ENCODE data around the gene SPEG.
A peak's percentile ranks its signal among the peaks of the same experiment; 100 is the strongest.

SPEG gene

DNA sequence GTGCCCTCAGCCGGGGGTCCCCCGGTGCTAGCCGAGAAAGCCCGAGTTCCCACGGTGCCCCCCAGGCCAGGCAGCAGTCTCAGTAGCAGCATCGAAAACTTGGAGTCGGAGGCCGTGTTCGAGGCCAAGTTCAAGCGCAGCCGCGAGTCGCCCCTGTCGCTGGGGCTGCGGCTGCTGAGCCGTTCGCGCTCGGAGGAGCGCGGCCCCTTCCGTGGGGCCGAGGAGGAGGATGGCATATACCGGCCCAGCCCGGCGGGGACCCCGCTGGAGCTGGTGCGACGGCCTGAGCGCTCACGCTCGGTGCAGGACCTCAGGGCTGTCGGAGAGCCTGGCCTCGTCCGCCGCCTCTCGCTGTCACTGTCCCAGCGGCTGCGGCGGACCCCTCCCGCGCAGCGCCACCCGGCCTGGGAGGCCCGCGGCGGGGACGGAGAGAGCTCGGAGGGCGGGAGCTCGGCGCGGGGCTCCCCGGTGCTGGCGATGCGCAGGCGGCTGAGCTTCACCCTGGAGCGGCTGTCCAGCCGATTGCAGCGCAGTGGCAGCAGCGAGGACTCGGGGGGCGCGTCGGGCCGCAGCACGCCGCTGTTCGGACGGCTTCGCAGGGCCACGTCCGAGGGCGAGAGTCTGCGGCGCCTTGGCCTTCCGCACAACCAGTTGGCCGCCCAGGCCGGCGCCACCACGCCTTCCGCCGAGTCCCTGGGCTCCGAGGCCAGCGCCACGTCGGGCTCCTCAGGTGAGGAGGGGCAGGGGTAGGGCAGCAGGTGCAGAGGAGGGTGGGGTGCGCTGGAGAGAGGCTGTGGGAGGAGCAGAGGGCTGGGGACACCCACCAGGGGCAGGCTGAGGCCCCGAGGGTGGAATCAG is 49.9 kb downstream of the SPEG start:
- H3K4me3 ChIP-seq (ENCODE audit: low read length) = peak overlapping the region; percentile 15
- peaks cover 16% of the 10 kb centered on the region for H3K36me3 ChIP-seq (ENCODE audit: control insufficient read depth, insufficient read depth, low read length)
- H3K4me1 ChIP-seq (ENCODE audit: control insufficient read depth, insufficient read depth, low read length) = peaks cover 4% of the 10 kb centered on the region
- H3K27ac ChIP-seq (ENCODE audit: low read depth, low read length) = peak overlapping the region; percentile 62
- H3K27me3 ChIP-seq (ENCODE audit: control insufficient read depth, insufficient read depth, low read length) = peaks cover 10% of the 10 kb centered on the region
- H3K9ac ChIP-seq (ENCODE audit: low read length) = no peak overlapping the region

DNA sequence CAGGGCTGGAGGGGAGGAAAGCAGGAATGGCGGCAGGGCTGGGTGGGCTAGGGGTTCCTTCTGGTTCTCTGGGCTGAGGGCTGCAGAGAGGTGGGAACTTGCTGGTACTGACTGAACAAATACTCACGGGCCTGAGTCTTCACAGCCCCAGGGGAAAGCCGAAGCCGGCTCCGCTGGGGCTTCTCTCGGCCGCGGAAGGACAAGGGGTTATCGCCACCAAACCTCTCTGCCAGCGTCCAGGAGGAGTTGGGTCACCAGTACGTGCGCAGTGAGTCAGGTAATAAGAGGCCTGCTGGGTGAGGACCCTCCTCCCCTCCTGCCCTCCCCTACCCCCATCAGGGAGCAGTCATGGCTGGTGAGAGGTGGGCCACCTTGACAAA is 50.5 kb downstream of the SPEG start:
- H3K36me3 ChIP-seq (ENCODE audit: control insufficient read depth, insufficient read depth, low read length) = peaks cover 10% of the 10 kb centered on the region
- H3K4me3 ChIP-seq (ENCODE audit: low read length) = no peak overlapping the region
- H3K27ac ChIP-seq (ENCODE audit: low read depth, low read length) = peak overlapping the region; percentile 62
- peaks cover 10% of the 10 kb centered on the region for H3K27me3 ChIP-seq (ENCODE audit: control insufficient read depth, insufficient read depth, low read length)
- no peak overlapping the region for H3K9ac ChIP-seq (ENCODE audit: low read length)
- H3K4me1 ChIP-seq (ENCODE audit: control insufficient read depth, insufficient read depth, low read length) = peaks cover 4% of the 10 kb centered on the region

DNA sequence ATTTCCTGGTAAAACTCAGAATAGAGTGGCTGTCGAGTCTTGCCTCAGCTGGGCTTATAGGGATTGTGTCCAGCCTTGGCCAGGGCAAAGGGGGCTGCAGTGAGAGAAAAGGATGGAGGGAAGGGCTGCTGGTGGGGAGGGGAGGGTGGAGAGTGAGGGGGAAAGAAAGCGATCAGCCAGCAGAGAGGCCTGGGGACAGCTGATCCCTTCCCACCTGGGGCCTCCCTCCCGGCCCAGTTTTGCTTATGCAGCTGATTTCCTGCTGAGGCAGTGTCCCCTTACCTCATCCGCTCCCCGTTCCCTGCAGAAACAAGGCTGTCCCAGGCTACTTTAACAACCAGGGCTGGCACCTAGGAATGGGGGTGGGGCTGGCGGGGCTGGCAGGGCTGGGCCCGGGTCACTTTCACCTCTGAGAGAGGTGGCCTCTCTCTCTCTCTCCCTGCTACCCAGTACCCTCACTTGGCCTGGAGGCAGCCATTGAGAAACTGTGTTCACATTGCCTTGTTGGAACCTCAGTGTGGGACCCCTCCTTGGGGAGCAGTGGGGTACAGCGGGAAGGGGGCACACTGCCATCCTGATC is 51.8 kb downstream of the SPEG start:
- peaks cover 2% of the 10 kb centered on the region for H3K36me3 ChIP-seq (ENCODE audit: control insufficient read depth, insufficient read depth, low read length)
- H3K9ac ChIP-seq (ENCODE audit: low read length) = no peak overlapping the region
- H3K4me1 ChIP-seq (ENCODE audit: control insufficient read depth, insufficient read depth, low read length) = peaks cover 4% of the 10 kb centered on the region
- H3K27me3 ChIP-seq (ENCODE audit: control insufficient read depth, insufficient read depth, low read length) = peaks cover 10% of the 10 kb centered on the region
- no peak overlapping the region for H3K4me3 ChIP-seq (ENCODE audit: low read length)
- H3K27ac ChIP-seq (ENCODE audit: low read depth, low read length) = no peak overlapping the region

DNA sequence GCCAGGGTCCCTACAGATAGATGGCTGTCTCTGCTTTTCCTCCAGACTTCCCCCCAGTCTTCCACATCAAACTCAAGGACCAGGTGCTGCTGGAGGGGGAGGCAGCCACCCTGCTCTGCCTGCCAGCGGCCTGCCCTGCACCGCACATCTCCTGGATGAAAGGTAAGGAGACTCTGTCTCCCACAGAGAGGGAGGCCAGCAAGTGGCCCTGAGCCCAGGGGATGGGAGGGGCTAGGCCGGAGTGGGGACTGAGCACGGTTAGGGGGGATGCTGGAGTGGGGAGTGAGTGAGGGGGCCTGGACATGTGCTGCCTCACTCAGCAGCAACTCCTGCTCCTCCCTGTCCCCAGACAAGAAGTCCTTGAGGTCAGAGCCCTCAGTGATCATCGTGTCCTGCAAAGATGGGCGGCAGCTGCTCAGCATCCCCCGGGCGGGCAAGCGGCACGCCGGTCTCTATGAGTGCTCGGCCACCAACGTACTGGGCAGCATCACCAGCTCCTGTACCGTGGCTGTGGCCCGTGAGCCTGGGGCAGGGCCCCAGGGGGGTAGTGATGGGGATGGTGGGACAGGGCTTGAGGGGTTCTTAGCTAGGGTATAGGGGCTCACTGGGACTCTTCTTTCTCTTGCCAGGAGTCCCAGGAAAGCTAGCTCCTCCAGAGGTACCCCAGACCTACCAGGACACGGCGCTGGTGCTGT is 53.7 kb downstream of the SPEG start:
- no peaks in the 10 kb centered on the region for H3K36me3 ChIP-seq (ENCODE audit: control insufficient read depth, insufficient read depth, low read length)
- no peak overlapping the region for H3K9ac ChIP-seq (ENCODE audit: low read length)
- no peak overlapping the region for H3K4me3 ChIP-seq (ENCODE audit: low read length)
- no peaks in the 10 kb centered on the region for H3K4me1 ChIP-seq (ENCODE audit: control insufficient read depth, insufficient read depth, low read length)
- no peak overlapping the region for H3K27ac ChIP-seq (ENCODE audit: low read depth, low read length)
- H3K27me3 ChIP-seq (ENCODE audit: control insufficient read depth, insufficient read depth, low read length) = peaks cover 8% of the 10 kb centered on the region

DNA sequence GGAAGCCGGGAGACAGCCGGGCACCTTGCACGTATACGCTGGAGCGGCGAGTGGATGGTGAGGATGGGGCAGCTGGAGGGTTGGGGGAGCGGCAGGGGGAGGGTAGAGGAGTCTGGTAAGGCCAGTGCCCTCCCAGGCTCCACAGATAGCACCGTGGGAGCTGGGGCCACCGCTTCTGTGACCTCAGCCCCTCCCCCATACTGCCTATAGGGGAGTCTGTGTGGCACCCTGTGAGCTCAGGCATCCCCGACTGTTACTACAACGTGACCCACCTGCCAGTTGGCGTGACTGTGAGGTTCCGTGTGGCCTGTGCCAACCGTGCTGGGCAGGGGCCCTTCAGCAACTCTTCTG is 54.2 kb downstream of the SPEG start:
- H3K4me1 ChIP-seq (ENCODE audit: control insufficient read depth, insufficient read depth, low read length) = no peaks in the 10 kb centered on the region
- no peak overlapping the region for H3K27ac ChIP-seq (ENCODE audit: low read depth, low read length)
- H3K9ac ChIP-seq (ENCODE audit: low read length) = no peak overlapping the region
- H3K27me3 ChIP-seq (ENCODE audit: control insufficient read depth, insufficient read depth, low read length) = peaks cover 7% of the 10 kb centered on the region
- no peak overlapping the region for H3K4me3 ChIP-seq (ENCODE audit: low read length)
- H3K36me3 ChIP-seq (ENCODE audit: control insufficient read depth, insufficient read depth, low read length) = no peaks in the 10 kb centered on the region

DNA sequence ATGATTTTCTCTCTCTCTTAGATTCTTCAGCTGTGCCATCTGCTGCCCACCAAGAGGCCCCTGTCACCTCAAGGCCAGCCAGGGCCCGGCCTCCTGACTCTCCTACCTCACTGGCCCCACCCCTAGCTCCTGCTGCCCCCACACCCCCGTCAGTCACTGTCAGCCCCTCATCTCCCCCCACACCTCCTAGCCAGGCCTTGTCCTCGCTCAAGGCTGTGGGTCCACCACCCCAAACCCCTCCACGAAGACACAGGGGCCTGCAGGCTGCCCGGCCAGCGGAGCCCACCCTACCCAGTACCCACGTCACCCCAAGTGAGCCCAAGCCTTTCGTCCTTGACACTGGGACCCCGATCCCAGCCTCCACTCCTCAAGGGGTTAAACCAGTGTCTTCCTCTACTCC is 54.7 kb downstream of the SPEG start:
- no peaks in the 10 kb centered on the region for H3K4me1 ChIP-seq (ENCODE audit: control insufficient read depth, insufficient read depth, low read length)
- H3K4me3 ChIP-seq (ENCODE audit: low read length) = no peak overlapping the region
- H3K27ac ChIP-seq (ENCODE audit: low read depth, low read length) = no peak overlapping the region
- peaks cover 7% of the 10 kb centered on the region for H3K27me3 ChIP-seq (ENCODE audit: control insufficient read depth, insufficient read depth, low read length)
- H3K9ac ChIP-seq (ENCODE audit: low read length) = no peak overlapping the region
- H3K36me3 ChIP-seq (ENCODE audit: control insufficient read depth, insufficient read depth, low read length) = no peaks in the 10 kb centered on the region

DNA sequence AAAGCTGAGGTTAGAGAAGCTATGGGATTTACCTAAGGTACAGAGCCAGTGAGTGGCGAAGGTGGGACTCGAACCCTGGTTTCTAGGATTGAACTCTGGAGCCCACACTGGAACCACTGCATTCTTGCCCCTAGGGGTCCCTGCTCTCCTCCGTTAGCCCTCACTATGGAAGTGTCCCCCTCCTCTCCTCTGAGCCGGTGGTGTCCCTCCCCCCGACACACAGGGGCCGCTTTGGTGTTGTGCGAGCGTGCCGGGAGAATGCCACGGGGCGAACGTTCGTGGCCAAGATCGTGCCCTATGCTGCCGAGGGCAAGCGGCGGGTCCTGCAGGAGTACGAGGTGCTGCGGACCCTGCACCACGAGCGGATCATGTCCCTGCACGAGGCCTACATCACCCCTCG is 55.5 kb downstream of the SPEG start:
- Histone ChIP-seq H3K9ac (ENCODE audit: low read length) (no peak overlapping the region), H3K27me3 (ENCODE audit: control insufficient read depth, insufficient read depth, low read length) (peaks cover 10% of the 10 kb centered on the region), H3K4me3 (ENCODE audit: low read length) (no peak overlapping the region), H3K4me1 (ENCODE audit: control insufficient read depth, insufficient read depth, low read length) (no peaks in the 10 kb centered on the region), H3K36me3 (ENCODE audit: control insufficient read depth, insufficient read depth, low read length) (no peaks in the 10 kb centered on the region), H3K27ac (ENCODE audit: low read depth, low read length) (no peak overlapping the region)

DNA sequence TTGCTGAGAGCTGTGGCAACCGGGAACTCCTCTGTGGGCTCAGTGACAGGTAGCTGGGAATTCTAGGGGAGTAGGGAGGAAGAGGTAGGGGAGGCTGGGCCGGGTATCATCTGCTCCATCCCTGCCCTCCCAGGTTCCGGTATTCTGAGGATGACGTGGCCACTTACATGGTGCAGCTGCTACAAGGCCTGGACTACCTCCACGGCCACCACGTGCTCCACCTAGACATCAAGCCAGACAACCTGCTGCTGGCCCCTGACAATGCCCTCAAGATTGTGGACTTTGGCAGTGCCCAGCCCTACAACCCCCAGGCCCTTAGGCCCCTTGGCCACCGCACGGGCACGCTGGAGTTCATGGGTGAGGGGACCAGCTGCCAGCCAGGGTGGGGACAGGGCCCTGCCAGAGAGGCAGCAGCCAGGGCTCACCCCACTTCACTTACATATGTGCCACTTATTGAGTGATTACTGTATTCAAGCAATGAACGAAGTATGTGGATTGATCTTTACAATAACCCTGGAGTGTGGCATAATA is 56.0 kb downstream of the SPEG start:
- Histone ChIP-seq H3K27ac (ENCODE audit: low read depth, low read length) (no peak overlapping the region), H3K36me3 (ENCODE audit: control insufficient read depth, insufficient read depth, low read length) (no peaks in the 10 kb centered on the region), H3K4me3 (ENCODE audit: low read length) (no peak overlapping the region), H3K4me1 (ENCODE audit: control insufficient read depth, insufficient read depth, low read length) (peaks cover 3% of the 10 kb centered on the region), H3K27me3 (ENCODE audit: control insufficient read depth, insufficient read depth, low read length) (peaks cover 10% of the 10 kb centered on the region), H3K9ac (ENCODE audit: low read length) (no peak overlapping the region)

DNA sequence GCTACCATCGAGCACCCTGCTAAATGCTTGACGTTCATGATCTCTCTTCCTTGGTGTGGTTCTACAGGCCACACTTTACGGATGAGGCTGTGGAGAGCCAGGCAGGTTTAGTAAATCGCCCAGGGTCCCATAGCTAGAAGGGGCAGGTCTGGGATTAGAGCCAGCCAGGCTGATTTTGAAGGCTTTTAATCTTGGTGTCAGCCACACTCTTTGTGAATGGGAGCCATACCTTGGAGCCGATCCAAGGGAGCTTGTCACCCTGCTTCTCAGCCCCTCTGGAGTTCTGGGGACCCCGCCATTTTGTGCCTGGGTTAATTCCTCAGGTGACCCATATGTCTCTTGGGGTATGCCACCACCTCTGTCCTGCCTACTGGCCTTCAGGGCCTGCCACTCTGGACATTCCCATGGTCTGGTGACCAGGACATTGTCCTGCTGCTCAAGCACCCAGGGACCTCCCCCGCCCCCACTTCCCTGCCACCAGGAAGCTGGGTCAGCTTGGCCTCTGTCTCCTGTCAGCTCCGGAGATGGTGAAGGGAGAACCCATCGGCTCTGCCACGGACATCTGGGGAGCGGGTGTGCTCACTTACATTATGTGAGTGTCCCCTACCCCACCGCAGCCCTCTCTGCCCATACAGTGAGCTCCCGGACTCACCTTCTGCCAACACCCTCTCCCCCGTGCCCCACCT is 56.8 kb downstream of the SPEG start:
- no peaks in the 10 kb centered on the region for H3K36me3 ChIP-seq (ENCODE audit: control insufficient read depth, insufficient read depth, low read length)

DNA sequence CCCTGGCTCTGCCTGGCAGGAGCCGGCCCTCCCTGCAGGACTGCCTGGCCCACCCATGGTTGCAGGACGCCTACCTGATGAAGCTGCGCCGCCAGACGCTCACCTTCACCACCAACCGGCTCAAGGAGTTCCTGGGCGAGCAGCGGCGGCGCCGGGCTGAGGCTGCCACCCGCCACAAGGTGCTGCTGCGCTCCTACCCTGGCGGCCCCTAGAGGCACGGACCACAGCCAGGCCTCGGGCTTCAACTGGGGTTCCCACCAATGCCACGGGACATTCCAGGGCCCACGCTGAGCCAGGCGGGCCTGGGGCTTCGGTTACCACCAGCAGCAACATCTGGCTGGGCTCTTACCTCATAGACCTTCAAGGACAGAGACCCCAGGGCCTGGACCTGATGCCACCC is 57.9 kb downstream of the SPEG start:
- Histone ChIP-seq H3K4me1 (ENCODE audit: control insufficient read depth, insufficient read depth, low read length) (peaks cover 10% of the 10 kb centered on the region), H3K9ac (ENCODE audit: low read length) (no peak overlapping the region), H3K27ac (ENCODE audit: low read depth, low read length) (no peak overlapping the region), H3K4me3 (ENCODE audit: low read length) (no peak overlapping the region), H3K27me3 (ENCODE audit: control insufficient read depth, insufficient read depth, low read length) (peaks cover 16% of the 10 kb centered on the region), H3K36me3 (ENCODE audit: control insufficient read depth, insufficient read depth, low read length) (no peaks in the 10 kb centered on the region)

More for the DNA sequence above, 56.8 kb downstream of the SPEG start:
- Histone ChIP-seq H3K9ac (ENCODE audit: low read length) (no peak overlapping the region), H3K4me3 (ENCODE audit: low read length) (no peak overlapping the region), H3K27ac (ENCODE audit: low read depth, low read length) (no peak overlapping the region), H3K4me1 (ENCODE audit: control insufficient read depth, insufficient read depth, low read length) (peaks cover 6% of the 10 kb centered on the region), H3K27me3 (ENCODE audit: control insufficient read depth, insufficient read depth, low read length) (peaks cover 12% of the 10 kb centered on the region)

DNA sequence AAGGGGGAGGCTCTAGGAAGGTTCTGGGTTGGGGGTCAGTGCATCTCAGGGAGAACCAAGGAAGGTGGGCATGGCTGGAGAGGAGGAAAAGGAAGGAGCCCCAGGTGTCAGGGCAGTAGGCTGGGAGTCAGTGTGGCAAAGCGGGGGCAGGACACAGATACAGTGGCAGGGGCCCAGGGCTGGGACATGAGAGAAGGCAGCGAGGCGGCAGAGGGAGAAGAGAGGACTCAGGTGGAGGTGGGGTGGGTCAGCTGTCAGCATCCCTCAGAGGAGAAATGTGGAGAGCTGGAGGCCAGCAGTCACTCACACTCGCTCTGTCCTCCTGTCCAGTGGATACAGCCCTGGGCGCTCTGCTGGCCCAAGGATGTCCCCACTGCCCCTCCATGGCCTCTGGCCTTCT is 58.4 kb downstream of the SPEG start:
- H3K4me1 ChIP-seq (ENCODE audit: control insufficient read depth, insufficient read depth, low read length) = peaks cover 10% of the 10 kb centered on the region
- H3K27me3 ChIP-seq (ENCODE audit: control insufficient read depth, insufficient read depth, low read length) = peaks cover 17% of the 10 kb centered on the region
- no peak overlapping the region for H3K27ac ChIP-seq (ENCODE audit: low read depth, low read length)
- no peaks in the 10 kb centered on the region for H3K36me3 ChIP-seq (ENCODE audit: control insufficient read depth, insufficient read depth, low read length)
- H3K4me3 ChIP-seq (ENCODE audit: low read length) = no peak overlapping the region
- no peak overlapping the region for H3K9ac ChIP-seq (ENCODE audit: low read length)

DNA sequence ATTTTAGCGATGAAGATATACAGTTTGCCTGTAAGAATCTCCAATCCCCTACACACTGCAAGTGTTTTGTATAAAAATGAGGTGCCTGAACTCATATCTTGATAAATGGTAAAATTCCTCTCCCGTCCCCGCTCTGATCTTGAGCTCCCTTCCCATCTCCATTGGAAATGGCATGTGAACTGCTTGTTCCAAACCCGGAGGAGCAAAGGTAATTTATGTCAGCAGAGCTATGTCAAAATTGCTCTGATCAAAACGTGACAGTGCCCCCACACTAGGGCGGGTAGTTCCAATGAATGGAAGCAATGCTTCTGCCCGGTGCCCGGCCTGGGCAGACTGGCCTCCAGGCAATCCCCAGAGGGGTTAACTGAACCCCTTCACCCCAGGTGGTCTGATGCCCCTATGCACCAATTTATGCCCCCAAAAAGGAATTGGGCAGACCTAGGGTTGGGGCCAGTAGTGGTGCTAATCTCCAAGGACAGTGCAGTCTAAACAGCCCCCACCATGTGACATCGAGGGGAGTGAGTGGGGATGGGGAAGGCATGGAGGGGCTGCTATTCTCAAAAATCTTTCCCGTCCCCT is 60.4 kb downstream of the SPEG start:
- Histone ChIP-seq H3K27ac (ENCODE audit: low read depth, low read length) (peak overlapping the region; percentile 91), H3K27me3 (ENCODE audit: control insufficient read depth, insufficient read depth, low read length) (peaks cover 17% of the 10 kb centered on the region), H3K9ac (ENCODE audit: low read length) (no peak overlapping the region), H3K4me1 (ENCODE audit: control insufficient read depth, insufficient read depth, low read length) (peaks cover 12% of the 10 kb centered on the region), H3K4me3 (ENCODE audit: low read length) (no peak overlapping the region), H3K36me3 (ENCODE audit: control insufficient read depth, insufficient read depth, low read length) (no peaks in the 10 kb centered on the region)

Data from rectal smooth muscle tissue (tissue), 1 donor.